Fibroblast of lung (primary cell): ENCODE measurements around the gene ARID3A. TPM values are rescaled to one million over a fixed set of nuclear protein-coding genes. Genes with fewer than 3 reads are reported as not detected.

Experiments
- DNase-seq, 2 donors: peaks; one replicate each; pipeline versions ENCODE4 v3.0.0 to v3.0.0-alpha.2; 2010; ENCODE audit warnings: low read depth in 2 of 2
- H2AFZ ChIP-seq: 2 replicates; pipeline ENCODE4 v1.5.1; 2012; ENCODE audit warnings: low read length, control low read depth, inconsistent platforms
- H3K27ac ChIP-seq: 2 replicates; pipeline ENCODE4 v1.5.1; 2011; ENCODE audit warnings: low read length, control low read depth; ENCODE audit not compliant: insufficient read depth
- H3K27me3 ChIP-seq: 2 replicates; pipeline ENCODE4 v1.5.1; 2011; ENCODE audit warnings: mild to moderate bottlenecking, low read length; ENCODE audit not compliant: control insufficient read depth, insufficient read depth
- H3K36me3 ChIP-seq: 2 replicates; pipeline ENCODE4 v1.5.1; 2011; ENCODE audit warnings: low read length; ENCODE audit not compliant: control insufficient read depth, insufficient read depth
- H3K4me1 ChIP-seq: 2 replicates; pipeline ENCODE4 v1.5.1; 2011; ENCODE audit warnings: low read length; ENCODE audit not compliant: control insufficient read depth, insufficient read depth; ENCODE audit errors: extremely low read depth
- H3K4me2 ChIP-seq: 2 replicates; pipeline ENCODE4 v1.5.1; 2011; ENCODE audit warnings: low read length, control low read depth; ENCODE audit not compliant: insufficient read depth; ENCODE audit errors: extremely low read depth
- H3K4me3 ChIP-seq, 4 experiments: fragments of 200-600 bp in 1 of 4; sonication (generic) in 1 of 4; replicated peaks in 1 of 4; 2 replicates each; pipeline ENCODE4 v1.5.1; 2011 to 2016; ENCODE audit warnings: low read length in 4 of 4, low read depth in 3 of 4, mild to moderate bottlenecking in 3 of 4, control low read depth in 2 of 4, inconsistent platforms in 1 of 4, mixed read lengths in 1 of 4; ENCODE audit not compliant: insufficient read depth in 1 of 4; ENCODE audit errors: control extremely low read depth in 1 of 4
- H3K79me2 ChIP-seq: 2 replicates; pipeline ENCODE4 v1.5.1; 2012; ENCODE audit warnings: mild to moderate bottlenecking, low read length, inconsistent platforms; ENCODE audit not compliant: control insufficient read depth, insufficient read depth
- H3K9ac ChIP-seq: 2 replicates; pipeline ENCODE4 v1.5.1; 2011; ENCODE audit warnings: mild to moderate bottlenecking, low read length, control low read depth; ENCODE audit not compliant: insufficient read depth
- H3K9me3 ChIP-seq: 2 replicates; pipeline ENCODE4 v1.5.1; 2012; ENCODE audit warnings: low read depth, low read length; ENCODE audit not compliant: control insufficient read depth, insufficient read depth
- H4K20me1 ChIP-seq: 2 replicates; pipeline ENCODE4 v1.5.1; 2011; ENCODE audit warnings: low read length; ENCODE audit not compliant: control insufficient read depth, insufficient read depth; ENCODE audit errors: extremely low read depth
- EZH2 ChIP-seq: IDR thresholded peaks from 2 replicates; pipeline ENCODE4 v1.5.1; 2012; ENCODE audit warnings: low read length, control low read depth, mild to moderate bottlenecking; ENCODE audit errors: missing control alignments
- polyA plus RNA-seq, 2 donors: library from polyadenylated mRNA; depleted of rRNA in 1 of 2; stranded (reverse) in 1 of 2; unstranded in 1 of 2; fragments of >200 nt; gene quantifications; 2 replicates each; pipeline ENCODE4 v1.2.1, GENCODE V29; 2011 to 2012; ENCODE audit warnings: missing spikeins in 1 of 2
- total RNA-seq: library from RNA; depleted of rRNA; stranded (reverse); fragments of >200 nt; gene quantifications from 2 replicates; pipeline ENCODE4 v1.2.1, GENCODE V29; 2014
- TF ChIP-seq, protein P1 (sequence below), 2 donors: IDR thresholded peaks in 1 of 2; conservative IDR thresholded peaks in 1 of 2; 1 replicate in 1 of 2; 2 replicates in 1 of 2; pipeline ENCODE4 v1.5.1; 2011 to 2012; ENCODE audit warnings: low read length in 2 of 2, control low read depth in 1 of 2, inconsistent platforms in 1 of 2, low read depth in 1 of 2, mild to moderate bottlenecking in 1 of 2

The ARID3A gene
- total and polyA plus RNA-seq, 2 donors (not counting 1 experiment from before 2014, with no cell fraction given): 6.4 to 14.9 TPM

DNA sequence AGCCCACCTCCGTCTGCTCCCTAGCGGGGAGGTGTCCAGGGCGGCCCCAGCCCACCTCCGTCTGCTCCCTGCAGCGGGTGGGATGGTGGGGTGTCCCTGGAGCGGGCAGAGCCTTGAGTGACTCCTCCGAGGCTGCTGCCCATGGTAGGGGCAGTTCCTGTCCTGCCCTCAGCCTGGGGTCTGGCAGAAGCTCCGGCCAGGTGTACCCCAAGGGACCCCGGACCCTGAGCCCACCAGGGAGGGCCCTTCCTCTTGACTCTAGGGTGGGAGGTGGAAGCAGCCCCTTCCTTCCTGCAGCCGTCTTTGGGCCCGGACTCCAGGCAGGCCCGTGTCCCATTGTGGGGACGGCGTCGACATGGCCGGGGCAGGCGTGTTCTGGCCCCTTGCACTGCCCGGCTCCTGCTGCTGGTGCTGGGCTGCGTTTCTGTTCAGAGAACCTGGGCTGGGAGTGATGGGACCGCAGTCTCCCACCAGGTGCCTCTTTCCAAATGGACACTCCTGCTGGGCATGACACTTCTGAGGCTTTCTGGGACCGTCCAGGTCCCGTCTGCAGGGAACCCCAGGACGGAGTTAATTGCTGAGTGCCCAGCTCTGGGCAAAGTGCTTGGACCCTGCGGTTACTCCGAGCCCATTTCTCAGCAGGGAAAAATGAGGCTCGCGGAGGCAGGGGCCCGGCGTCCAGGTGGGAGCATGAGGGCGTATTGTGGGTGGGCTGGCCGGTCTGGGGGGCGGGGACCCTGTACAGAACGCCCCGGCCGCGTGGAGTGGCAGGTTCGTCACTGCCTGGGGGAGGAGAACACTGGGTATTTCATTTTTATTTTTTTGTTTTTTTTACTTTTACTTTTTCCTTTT, 19.8 kb downstream of the ARID3A start:
- Histone ChIP-seq H4K20me1 (no peaks in the 10 kb centered on the region), H3K4me2 (no peak overlapping the region), H2AFZ (no peak overlapping the region), H3K36me3 (peaks cover 10% of the 10 kb centered on the region), H3K4me3 (no peak overlapping the region), H3K79me2 (peaks cover 49% of the 10 kb centered on the region), H3K9ac (no peak overlapping the region), H3K27ac (no peak overlapping the region), H3K27me3 (no peaks in the 10 kb centered on the region), H3K9me3 (no peaks in the 10 kb centered on the region), H3K4me1 (peaks cover 11% of the 10 kb centered on the region)
- TF ChIP-seq, protein P1, sequence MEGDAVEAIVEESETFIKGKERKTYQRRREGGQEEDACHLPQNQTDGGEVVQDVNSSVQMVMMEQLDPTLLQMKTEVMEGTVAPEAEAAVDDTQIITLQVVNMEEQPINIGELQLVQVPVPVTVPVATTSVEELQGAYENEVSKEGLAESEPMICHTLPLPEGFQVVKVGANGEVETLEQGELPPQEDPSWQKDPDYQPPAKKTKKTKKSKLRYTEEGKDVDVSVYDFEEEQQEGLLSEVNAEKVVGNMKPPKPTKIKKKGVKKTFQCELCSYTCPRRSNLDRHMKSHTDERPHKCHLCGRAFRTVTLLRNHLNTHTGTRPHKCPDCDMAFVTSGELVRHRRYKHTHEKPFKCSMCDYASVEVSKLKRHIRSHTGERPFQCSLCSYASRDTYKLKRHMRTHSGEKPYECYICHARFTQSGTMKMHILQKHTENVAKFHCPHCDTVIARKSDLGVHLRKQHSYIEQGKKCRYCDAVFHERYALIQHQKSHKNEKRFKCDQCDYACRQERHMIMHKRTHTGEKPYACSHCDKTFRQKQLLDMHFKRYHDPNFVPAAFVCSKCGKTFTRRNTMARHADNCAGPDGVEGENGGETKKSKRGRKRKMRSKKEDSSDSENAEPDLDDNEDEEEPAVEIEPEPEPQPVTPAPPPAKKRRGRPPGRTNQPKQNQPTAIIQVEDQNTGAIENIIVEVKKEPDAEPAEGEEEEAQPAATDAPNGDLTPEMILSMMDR (conservative IDR thresholded peaks at IDR 0.05 in 1 of 2, IDR thresholded peaks at IDR 0.05 in 1 of 2; ENCODE audit: low read depth in 1 of 2, low read length in 2 of 2): no peak
- no peak for TF ChIP-seq EZH2
- DNase-seq: no peak

DNA sequence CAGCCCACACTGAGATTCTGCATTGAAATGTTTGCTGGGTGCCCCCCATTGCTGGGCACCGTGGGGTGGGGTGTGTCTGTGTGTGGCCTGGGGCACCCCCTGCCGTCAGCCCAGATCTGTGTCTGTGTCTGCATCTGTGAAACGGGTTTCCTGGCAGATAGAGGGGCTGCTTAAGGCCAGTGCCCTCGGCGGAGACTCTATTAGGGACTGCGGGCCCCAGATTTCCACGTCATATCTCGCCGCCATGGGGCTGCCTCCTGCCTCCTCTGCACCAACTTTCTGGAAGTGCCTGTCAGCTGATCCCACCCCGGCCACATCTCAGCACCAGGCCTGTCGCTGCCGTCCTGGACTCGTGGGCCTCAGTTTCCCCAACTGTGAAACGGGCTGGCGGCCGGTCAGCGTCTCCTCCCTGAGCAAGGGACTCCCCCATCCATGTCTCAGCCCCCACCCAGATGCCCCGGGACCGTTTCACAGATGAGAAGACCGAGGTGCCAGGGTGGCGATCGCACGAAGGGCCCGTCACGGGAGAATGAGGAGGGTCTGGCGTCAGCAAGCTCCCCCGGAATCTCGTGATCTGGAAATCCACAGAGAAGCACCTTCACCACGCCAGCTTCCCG, 21.4 kb downstream of the ARID3A start:
- H3K4me3 ChIP-seq: no peak overlapping the region
- H3K9me3 ChIP-seq: no peaks in the 10 kb centered on the region
- H3K27ac ChIP-seq: no peak overlapping the region
- peaks cover 1% of the 10 kb centered on the region for H3K4me1 ChIP-seq
- DNase-seq: no peak
- H4K20me1 ChIP-seq: no peaks in the 10 kb centered on the region
- no peak overlapping the region for H3K9ac ChIP-seq
- peaks cover 10% of the 10 kb centered on the region for H3K36me3 ChIP-seq
- peaks cover 42% of the 10 kb centered on the region for H3K79me2 ChIP-seq
- H3K4me2 ChIP-seq: no peak overlapping the region
- H3K27me3 ChIP-seq: no peaks in the 10 kb centered on the region
- no peak overlapping the region for H2AFZ ChIP-seq
- TF ChIP-seq, protein P1 (conservative IDR thresholded peaks at IDR 0.05 in 1 of 2, IDR thresholded peaks at IDR 0.05 in 1 of 2; ENCODE audit: low read depth in 1 of 2, low read length in 2 of 2): no peak
- no peak for TF ChIP-seq EZH2

GRCh38 chr19:947707-948539, 22.1 kb downstream of the ARID3A start:
- Histone ChIP-seq H3K79me2 (peaks cover 36% of the 10 kb centered on the region), H3K4me1 (peaks cover 5% of the 10 kb centered on the region), H3K27me3 (no peaks in the 10 kb centered on the region), H3K36me3 (peaks cover 7% of the 10 kb centered on the region), H4K20me1 (no peaks in the 10 kb centered on the region), H2AFZ (no peak overlapping the region), H3K4me2 (no peak overlapping the region), H3K4me3 (no peak overlapping the region), H3K27ac (no peak overlapping the region), H3K9ac (no peak overlapping the region), H3K9me3 (no peaks in the 10 kb centered on the region)
- DNase-seq: no peak
- TF ChIP-seq, protein P1 (conservative IDR thresholded peaks at IDR 0.05 in 1 of 2, IDR thresholded peaks at IDR 0.05 in 1 of 2; ENCODE audit: low read depth in 1 of 2, low read length in 2 of 2): no peak
- no peak for TF ChIP-seq EZH2
